Measurements from ENCODE around the gene CPN1.

DNA sequence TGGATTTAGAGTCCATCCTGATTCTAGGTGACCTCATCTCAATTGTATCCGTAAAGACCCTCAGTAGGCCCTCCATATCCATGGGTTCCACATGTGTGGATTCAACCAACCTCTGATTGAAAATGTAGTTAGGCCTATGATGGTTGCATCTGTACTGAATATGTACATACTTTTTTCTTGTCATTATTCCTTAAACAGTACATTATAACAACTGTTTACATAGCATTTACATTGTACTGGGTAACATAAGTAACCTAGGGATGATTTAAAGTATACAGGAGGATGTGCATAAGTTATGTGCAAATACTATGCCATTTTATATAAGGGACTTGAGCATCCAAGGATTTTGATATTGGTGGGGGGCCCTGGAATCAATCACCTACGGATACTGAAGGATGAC lies 10.1 kb downstream of the CPN1 start:
- TF ChIP-seq, protein P1, sequence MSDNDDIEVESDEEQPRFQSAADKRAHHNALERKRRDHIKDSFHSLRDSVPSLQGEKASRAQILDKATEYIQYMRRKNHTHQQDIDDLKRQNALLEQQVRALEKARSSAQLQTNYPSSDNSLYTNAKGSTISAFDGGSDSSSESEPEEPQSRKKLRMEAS (IDR thresholded peaks at IDR 0.05; ENCODE audit: insufficient read depth, insufficient read length) = no peak
- TF ChIP-seq POLR2AphosphoS5 (IDR thresholded peaks at IDR 0.05; ENCODE audit: insufficient read depth, low read depth, low read length) (no peak), POLR2A (IDR thresholded peaks at IDR 0.05; ENCODE audit: low read depth, low read length) (no peak), FOS (IDR thresholded peaks at IDR 0.05; ENCODE audit: borderline replicate concordance, insufficient read depth, low read length) (no peak), JUN (IDR thresholded peaks at IDR 0.05; ENCODE audit: borderline replicate concordance, insufficient read depth, insufficient read length, low read depth) (no peak), EZH2 (IDR thresholded peaks at IDR 0.05; ENCODE audit: borderline replicate concordance, low read depth, low read length, severe bottlenecking) (no peak)
- TF ChIP-seq, protein P2, sequence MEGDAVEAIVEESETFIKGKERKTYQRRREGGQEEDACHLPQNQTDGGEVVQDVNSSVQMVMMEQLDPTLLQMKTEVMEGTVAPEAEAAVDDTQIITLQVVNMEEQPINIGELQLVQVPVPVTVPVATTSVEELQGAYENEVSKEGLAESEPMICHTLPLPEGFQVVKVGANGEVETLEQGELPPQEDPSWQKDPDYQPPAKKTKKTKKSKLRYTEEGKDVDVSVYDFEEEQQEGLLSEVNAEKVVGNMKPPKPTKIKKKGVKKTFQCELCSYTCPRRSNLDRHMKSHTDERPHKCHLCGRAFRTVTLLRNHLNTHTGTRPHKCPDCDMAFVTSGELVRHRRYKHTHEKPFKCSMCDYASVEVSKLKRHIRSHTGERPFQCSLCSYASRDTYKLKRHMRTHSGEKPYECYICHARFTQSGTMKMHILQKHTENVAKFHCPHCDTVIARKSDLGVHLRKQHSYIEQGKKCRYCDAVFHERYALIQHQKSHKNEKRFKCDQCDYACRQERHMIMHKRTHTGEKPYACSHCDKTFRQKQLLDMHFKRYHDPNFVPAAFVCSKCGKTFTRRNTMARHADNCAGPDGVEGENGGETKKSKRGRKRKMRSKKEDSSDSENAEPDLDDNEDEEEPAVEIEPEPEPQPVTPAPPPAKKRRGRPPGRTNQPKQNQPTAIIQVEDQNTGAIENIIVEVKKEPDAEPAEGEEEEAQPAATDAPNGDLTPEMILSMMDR (IDR thresholded peaks at IDR 0.05; ENCODE audit: extremely low read depth in 1 of 2, insufficient read depth in 1 of 2, low read depth in 1 of 2, low read length in 2 of 2) = no peak
